LHCN-M2 (cell line): ENCODE results near the gene BAG1. TPM values are rescaled to one million over a fixed set of nuclear protein-coding genes. Genes with fewer than 3 reads are reported as not detected.
A peak's percentile ranks its signal among the peaks of the same experiment; 100 is the strongest.

Experiments
- DNase-seq: peaks from one replicate; pipeline ENCODE4 v3.0.0-alpha.2; 2012; ENCODE audit warnings: low read depth
- total RNA-seq: library from RNA; depleted of rRNA; stranded (reverse); fragments of >200 nt; gene quantifications from 2 replicates; pipeline ENCODE4 v1.2.3, GENCODE V29; 2014

Gene BAG1
- total RNA-seq, 1 experiment from 2014 or later = 66.6 TPM

DNA sequence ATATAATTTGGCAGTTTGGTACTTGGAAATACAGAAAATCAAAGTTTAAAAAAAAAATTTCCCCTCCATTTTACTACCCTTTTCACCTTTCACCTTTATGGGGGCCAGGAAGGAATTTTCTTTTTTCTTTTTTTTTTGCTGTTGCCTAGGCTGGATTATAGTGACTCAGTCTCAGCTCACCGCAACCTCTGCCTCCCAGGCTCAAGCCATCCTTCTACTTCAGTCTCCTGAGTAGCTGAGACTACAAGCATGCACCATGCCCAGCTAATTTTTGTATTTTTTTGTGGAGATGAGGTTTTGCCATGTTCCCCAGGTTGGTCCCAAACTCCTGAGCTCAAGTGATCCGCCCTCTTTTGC lies 9.4 kb upstream of the BAG1 start:
- peak; percentile 29 for DNase-seq

DNA sequence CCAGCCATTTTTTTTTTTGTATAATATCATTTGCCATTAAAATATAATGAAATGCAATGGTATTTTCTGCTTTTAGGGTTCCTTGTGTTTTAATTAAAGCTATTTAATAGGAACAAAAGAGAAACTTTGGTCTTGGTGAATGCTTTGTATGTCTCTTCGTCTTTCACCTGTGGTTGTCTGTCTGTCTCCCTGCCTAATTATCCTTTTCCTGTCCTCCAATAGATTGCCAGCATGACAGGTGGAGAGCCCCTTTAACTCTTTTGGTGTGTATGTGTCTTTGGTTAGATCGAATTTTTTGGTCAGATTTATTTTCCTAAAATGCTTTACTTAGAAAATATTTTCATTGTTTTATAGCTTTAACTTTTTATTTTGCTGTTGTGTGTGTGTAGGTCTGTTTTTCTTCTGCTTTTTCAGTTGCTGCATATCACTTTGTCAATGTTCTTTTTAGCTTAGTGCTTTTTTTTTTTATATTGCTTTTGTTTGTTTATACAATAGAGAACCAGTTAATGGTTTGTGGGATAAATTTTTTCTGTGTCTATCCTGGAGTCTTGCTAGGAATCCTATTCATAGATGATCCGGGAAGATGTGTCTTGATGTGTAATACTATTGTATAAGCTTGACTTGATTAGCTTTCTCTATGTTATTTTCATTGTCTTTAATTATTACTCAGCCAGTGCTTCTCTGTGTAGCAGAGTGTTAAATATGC lies 8.9 kb upstream of the BAG1 start:
- DNase-seq = no peak

DNA sequence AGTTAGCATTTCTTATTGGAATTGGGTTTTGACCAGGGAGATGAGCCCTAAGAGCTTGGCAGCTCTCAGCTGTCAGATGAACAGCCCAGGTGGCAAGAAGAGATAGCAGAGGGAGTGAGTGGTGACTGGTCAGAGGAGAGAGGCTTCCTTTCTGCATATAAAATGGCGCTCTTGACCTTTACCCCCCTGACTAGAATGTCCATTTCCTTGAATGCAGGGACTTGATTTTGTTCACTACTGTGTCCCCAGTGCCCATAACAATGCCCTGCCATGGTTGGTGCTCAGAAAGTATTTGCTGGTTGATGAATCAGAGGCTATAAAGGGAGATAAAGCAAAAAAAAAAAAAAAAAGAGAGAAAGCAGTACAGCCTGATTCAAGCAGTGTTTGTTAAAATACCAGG lies 7.6 kb upstream of the BAG1 start:
- DNase-seq = no peak

DNA sequence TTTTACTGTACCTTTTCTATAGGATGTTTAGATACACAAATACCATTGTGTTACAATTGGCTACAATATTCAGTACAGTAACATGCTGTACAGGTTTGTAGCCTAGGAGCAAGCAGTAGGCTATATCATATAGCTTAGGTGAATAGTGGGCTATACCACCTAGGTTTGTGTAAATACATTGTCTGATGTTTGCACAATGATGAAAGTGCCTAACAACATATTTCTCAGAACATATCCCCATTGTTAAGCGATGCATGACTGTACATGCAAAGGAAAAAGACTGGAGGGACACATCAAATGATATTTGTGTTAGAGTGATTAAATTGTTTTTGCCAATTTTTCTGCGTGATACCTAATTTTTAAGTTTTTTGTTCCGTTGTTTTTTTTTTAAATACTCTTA lies 5.6 kb upstream of the BAG1 start:
- no peak for DNase-seq

DNA sequence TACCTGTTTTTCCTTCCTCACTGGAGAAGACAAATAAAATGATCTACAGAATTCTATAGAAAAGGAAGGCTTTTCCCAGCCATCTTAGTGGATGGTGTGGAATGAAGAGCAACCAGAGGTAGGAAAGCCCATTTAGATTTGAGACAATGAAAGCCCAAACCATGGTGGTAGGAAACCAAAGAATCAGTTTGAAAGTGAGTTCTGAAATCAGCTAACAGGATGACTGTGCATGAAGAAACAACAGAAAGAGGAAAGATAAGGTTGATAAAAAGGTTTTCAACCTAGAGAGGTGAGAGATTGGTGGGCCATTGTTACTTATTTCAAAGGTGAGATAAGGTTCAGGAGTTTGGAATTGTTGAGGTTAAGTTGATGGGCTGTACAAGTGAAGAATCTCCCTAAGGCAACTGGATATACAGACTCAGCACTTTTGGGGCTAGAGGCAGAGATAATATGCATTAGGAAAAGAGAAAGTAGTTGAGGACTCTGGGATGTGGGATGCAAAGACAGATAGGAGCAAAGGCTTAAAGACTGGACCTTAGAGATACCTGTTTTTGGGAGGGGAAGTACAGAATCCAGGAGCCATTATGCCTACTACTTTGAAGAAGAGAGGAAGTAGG lies 2.8 kb upstream of the BAG1 start:
- no peak for DNase-seq

DNA sequence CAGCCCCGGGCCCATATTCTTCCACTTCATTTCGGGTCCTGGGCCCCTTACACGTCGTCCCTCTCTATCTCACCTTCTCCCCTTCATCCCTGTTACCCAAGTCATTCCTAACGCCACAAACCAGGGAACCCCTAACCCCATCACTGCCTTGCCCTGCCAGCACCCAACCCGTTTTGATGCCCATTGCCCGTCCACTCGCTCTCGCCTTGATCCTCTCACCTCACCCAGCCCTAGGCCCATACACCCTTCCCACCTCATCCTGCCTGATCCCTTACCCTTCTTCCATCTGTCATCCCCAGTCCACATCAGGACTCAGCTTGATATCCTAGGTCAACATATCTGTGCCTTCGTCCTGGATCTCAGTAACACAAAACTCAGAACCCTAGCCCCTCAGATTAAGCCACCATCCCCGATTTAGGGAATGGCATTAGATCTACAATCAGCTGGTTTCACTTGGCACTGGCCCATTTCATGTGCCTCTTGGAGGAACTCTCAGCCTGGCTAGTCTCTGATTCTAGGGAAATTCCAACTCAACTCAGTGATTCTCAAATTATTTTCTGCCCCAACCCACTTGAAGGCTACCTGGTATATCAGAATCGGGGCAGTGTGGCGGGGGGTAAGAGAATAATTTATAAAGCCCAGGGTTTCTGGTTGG lies 830 bp upstream of the BAG1 start:
- no peak for DNase-seq

DNA sequence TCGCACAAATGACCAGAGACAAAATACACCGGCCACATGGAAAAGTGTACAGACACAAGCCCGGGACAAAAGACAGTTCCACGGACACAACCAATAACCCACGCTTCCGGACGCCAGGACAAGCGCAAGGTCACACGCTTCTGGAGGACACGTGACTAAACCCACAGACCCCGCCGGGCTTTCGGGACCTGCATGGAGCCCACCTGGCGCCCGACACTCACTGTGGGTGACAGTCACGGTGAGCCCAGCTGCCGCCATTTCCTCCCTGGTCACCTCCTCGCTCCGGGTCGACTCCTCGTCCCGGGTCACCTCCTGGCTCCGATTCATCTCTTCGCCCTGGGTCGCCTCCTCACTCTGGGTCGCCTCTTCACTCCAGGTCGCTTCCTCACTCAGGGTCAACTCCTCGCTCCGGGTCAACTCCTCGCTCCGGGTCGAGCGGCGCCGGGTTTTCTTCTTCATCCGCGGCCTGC lies 470 bp downstream of the BAG1 start:
- peak; percentile 24 for DNase-seq

DNA sequence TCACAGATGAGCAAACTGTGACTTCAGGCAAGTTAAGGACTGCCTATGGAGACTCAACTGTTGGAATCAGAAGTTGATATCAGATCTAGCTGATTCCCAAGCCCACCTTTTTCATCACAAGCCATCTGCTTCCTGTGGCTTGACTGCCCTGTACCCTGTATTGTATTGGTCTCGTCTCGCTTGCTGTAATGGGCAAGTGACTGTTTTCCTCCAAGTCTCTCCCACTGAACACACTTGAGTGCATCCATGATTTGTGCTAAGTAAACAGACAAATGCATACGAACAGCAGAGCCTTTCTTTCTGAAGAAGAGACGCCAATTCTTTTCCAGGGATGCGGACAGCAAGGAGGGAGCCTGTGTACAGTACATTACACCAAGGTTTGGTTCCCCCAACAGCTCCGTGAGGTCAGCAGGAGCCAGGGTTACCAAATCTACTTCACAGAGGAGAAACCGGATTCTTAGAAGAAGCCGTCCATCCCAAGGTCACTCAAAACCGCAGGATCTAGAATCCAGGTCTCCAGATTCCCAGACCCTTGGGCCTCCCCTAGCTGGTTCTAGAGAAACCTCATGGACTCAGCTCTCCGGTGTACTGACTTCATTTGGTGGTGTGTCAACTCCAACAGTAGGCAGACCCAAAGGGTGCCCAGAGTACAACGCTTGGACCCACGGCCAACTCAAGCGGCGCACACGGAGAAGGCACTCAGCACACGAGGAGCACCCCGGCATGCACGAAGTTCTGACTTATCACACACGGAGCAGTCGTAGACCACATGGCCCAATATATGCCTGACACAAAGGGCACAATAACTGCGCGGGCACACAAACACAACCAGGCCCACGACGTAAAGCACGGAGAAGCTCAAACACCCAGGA lies 1.1 kb downstream of the BAG1 start:
- DNase-seq = peak; percentile 31

DNA sequence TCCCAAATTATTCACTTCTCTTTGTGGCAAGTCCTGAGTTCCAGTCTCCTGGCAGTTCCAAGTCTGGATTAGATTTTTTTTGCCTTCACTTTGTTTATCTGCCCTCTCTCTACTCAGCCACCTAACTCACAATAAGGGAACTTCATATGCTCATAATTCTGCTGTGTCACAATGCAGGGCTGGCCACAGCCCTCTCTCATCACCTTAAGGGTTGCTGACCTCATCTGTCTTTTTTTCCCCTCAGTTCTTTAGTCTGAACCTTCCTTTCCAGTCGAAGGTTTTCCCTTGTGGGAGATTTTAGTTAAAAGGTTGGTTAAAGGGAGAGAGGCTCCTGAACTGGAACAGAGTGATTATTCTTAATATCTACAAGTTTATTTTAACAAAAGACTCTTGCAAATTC lies 4.1 kb downstream of the BAG1 start:
- no peak for DNase-seq

DNA sequence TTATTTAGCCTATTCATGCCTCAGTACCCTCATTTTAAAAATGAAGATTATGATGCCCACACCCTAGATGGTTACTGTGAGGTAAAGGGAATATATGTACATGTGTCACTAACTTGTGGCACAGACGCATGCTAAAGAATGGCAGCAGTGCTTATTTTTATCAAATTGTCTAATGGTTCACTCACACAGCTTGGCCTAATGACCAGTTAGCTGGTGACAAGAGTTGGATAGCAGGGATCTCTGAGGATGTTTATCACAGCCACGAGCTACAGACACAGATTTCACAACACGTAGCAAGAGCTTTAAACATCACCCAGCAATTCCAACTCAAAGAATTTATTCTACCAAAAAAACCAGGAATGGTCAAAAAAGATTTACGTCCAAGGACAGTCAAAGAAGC lies 7.2 kb downstream of the BAG1 start:
- no peak for DNase-seq

DNA sequence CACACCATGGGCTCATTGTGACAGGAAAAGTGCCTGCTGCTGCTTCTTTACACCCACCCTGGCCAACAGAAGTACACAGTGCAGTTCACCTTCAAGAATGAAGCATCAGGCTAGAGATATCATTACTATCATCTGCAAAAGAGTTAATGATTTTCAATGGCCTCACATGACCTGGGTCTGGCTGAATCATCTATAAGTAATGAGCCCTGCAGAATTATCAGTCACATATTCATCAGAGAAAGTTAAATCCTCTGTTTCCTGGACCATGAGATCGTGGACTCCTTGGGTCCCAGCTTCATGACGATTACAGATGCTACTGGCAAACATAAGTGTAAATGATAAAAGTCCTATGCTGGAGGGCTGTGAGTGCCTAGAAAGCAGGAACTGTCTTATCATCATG lies 8.3 kb downstream of the BAG1 start:
- no peak for DNase-seq

DNA sequence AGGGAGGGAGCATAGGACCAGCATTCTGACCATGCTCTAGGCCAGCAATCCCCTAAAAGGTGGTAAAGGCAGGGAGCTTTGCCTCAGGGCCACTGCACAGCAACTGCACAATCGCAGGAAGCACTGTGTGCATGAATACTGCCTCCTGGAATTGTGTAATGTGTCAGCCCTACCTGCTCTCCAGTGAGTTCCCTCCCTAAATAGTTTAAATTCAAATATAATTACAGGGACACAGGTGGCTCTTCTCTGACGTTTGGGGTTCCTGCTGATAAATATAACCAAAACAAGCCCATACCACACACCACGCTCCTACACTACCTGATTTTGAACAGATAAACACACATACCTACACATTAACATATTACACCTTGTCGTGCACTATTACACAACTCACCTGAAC lies 9.0 kb downstream of the BAG1 start:
- no peak for DNase-seq

DNA sequence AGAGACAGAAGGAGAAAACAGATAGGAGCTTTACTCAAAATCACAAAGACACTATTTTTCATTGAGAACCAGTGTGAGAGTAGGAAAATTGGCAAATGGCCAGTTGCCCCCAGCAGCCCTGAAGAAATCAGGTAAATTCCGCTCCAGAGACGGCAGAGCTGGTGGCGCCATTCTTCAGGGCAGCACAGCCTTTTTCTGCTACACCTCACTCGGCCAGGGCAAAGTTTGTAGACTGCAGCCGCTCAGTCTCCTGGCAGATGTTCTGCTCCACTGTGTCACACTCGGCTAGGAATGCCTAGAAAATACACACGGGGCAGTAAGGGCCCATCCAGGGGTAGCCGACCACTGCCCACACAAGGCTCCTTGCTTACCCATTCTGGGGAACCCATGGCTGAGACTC lies 9.5 kb downstream of the BAG1 start:
- no peak for DNase-seq

DNA sequence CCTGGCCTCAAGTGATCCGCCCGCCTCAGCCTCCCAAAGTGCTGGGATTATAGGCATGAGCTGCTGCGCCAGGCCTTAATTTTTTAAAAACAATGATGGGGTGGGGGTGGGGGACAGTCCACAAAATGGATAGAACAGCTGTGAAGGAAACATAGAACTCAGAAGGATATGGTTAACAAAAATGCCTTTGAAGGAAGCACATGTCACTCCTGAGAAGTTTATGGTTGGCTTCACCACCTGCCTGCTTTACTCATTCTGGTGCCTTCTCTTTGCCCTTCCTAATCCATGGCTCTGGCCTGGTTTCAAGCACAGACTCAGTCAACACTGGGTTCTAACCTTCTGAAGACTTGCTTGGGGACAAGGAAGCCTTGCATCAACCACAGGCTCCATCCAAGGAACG lies 10.3 kb downstream of the BAG1 start:
- peak; percentile 48 for DNase-seq

DNA sequence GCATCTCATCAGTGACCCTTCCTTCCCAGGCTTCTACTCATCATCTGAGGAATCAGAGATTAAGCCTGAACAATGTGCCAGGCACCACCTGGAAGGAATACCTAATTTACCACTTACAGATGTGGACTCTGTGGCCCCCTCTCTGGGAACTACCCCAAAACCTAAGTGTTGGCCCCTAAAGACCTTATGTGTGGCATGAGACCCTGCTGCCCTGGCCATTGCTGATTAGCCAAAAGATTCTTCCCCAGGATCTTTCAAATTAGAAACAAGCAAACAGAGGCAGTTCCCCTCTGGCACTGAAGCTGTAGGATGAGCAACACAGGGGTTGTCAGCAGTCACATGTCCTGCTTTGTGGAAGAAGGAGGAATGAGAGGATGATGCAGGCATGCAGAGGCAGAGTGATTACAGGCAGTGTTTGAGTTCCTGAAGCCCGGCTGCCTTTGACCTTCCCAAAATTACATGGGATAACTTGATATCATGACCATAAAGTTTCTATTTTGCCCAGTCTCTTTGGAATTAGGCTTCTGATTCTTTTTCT lies 14.0 kb downstream of the BAG1 start:
- DNase-seq = peak; percentile 55

DNA sequence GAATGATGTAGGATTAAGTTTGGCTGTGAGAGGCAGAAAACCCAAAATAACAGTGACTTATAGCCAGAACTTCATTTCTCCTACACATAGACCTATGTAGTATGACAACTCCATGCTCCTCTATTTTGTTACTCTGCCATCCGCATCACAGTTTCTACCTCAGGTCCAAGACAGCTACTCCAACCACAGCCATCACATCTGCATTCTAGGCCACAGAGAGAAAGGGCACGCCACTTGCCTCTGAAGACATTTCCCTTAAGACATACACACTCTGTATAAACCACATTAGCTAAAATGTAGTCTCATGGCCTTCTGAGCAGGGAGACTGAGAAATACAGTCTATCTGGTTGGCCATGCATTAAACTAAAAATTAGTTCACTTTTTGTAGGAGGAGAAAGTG lies 14.5 kb downstream of the BAG1 start:
- DNase-seq = no peak

DNA sequence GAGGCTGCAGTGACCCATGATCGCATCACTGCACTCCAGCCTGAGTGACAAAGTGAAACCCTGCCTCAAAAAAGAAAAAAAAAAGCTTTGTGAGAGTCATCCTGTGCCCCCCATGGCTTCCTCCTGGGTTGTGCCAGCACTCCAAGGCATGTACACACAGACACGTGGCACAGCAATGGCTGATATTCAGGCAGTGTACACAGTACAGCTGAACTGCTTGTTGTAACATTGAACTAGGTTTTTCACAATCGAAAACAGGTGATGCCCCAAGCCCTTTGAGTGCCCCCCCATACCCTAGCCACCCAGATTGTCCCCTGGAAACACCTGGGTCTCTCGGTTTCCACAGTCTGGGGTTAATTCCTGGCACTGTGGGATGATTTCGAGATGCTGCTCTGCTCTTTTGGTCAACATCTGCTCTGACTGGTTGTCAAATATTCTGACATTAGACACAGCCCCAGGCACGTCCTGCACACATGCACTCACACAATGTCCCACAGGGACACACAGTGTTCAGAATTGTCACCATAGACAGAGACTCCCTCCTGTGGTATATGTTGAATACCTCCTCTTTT lies 15.3 kb downstream of the BAG1 start:
- no peak for DNase-seq

DNA sequence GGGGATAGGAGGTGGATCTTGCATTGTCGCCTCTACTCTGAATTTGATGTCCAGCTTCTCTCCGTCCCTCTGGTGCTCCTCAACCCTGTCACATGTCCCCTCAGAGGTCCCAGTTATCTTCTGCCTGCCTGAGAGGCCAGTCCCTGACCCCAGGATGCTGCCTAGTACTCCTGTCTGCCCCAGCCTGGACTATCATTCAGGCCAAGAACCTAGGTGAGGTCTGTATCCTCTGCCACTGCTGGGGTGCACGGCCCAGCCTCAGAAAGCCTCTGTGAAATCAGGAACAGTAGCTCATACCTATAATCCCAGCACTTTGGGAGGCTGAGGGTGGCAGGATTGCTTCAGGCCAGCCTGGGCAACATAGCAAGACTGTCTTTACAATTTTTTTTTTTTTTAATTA lies 15.9 kb downstream of the BAG1 start:
- DNase-seq = no peak

DNA sequence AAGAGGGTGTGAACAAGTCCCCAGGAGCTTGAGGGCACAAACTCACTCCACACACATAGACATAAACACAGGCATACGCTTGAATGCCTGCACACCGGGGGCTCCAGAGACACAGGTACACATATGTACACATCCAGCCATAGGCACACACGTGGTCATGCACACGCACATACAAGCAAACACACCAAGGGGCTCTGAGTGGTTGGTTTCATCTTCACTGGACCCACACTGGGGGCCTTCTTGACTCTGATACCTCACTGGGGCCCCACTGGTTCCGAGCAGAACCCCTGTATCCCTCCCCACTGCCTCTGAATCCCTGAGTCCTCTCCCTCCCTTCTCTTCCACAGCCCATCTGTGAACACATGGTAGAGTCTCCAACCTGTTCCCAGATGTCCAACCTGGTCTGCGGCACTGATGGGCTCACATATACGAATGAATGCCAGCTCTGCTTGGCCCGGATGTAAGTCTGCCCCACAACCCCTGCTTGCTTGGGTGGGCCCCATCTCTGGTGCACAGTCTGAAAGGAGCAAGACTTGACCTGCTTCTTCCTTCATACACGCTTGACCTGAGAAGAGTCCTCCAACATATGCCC lies 18.1 kb downstream of the BAG1 start:
- DNase-seq = no peak

DNA sequence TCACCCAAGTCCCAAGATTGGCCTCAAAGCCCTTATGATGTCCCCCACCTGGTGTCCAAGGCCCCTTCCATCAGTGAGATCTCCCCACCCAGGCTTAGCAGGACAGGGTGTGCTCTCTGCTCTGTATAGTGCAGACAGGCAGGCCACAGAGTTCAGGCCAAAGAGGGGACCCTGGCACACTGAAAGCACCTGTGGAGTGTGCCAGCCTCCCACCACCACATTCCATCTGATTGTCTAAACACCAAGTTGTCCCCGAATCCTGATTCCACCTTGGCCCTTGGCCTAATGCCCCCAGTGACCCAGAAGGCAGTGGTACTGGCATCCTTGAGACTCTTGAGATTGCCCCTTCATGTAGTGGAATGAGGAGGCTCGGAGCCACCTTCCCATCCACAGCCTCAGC lies 19.2 kb downstream of the BAG1 start:
- no peak for DNase-seq

DNA sequence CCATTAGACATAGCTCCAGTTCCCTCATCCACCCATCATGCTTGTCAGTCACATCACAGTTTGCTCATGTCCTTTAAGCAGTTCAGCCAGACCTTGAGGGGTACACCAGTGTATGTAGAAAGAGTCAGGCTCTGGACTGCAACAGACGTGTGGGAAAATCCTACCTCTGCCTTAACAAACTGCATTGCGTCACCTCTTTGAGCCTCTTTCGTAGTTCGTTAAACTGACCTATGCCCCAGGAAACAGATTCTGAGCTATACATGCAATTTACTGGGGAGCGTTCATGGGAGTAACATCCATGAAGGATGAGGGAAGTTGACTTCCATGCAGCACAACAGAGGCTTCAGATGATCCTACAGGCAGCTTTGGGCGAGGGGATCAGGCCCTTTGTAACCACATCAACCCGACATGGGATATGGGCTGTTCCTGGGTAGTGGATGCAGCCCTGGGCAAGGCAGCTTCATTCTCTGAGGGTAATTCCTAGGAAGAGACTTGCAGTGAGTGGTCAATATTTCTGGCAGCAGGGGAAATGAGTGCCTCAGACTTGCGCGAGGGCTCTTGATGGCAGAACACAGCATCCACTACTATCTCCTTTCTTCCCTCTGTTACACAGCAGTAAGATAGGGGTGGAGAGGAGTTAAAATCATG lies 20.2 kb downstream of the BAG1 start:
- DNase-seq = no peak
